CD14-positive monocyte (primary cell): ENCODE measurements around the gene RITA1. TPM values are rescaled to one million over a fixed set of nuclear protein-coding genes. Genes with fewer than 3 reads are reported as not detected.
A peak's percentile ranks its signal among the peaks of the same experiment; 100 is the strongest.

Experiments used
- DNase-seq, 3 donors: peaks; one replicate each; pipeline ENCODE4 v3.0.0-alpha.2; 2011 to 2022
- H2AFZ ChIP-seq: 2 replicates; pipeline ENCODE4 v1.6.0; 2012; ENCODE audit warnings: mild to moderate bottlenecking, low read depth, low read length, inconsistent platforms; ENCODE audit not compliant: insufficient read depth, poor library complexity, severe bottlenecking
- H3K27ac ChIP-seq, 2 donors: 1 replicate in 1 of 2; 2 replicates in 1 of 2; pipeline ENCODE4 v1.5.1; 2012 to 2013; ENCODE audit warnings: low read length in 2 of 2, control low read depth in 1 of 2, inconsistent platforms in 1 of 2, low read depth in 1 of 2, mild to moderate bottlenecking in 1 of 2
- H3K27me3 ChIP-seq, 2 donors: one replicate each; pipeline versions ENCODE4 v1.6.0 to v1.6.1; 2011 to 2013; ENCODE audit warnings: low read length in 2 of 2; ENCODE audit not compliant: control insufficient read depth in 2 of 2, insufficient read depth in 2 of 2
- H3K36me3 ChIP-seq, 2 donors: replicated peaks in 1 of 2; 1 replicate in 1 of 2; 2 replicates in 1 of 2; pipeline versions ENCODE4 v1.5.1 to v1.6.1; 2012 to 2013; ENCODE audit warnings: low read length in 2 of 2, control low read depth in 1 of 2, inconsistent platforms in 1 of 2, mild to moderate bottlenecking in 1 of 2; ENCODE audit not compliant: insufficient read depth in 2 of 2, control insufficient read depth in 1 of 2
- H3K4me1 ChIP-seq, 2 donors: 1 replicate in 1 of 2; 2 replicates in 1 of 2; pipeline versions ENCODE4 v1.5.1 to v1.6.1; 2012 to 2013; ENCODE audit warnings: low read length in 2 of 2, control low read depth in 1 of 2, inconsistent platforms in 1 of 2, mild to moderate bottlenecking in 1 of 2, moderate library complexity in 1 of 2; ENCODE audit not compliant: insufficient read depth in 2 of 2, control insufficient read depth in 1 of 2
- H3K4me2 ChIP-seq: replicated peaks from 2 replicates; pipeline ENCODE3; 2012; ENCODE audit warnings: low read length, moderate library complexity, mild to moderate bottlenecking; ENCODE audit not compliant: poor library complexity, severe bottlenecking; ENCODE audit errors: extremely low read depth
- H3K4me3 ChIP-seq, 3 experiments: fragments of 200-600 bp in 1 of 3; sonication (generic) in 1 of 3; replicated peaks in 1 of 3; 1 replicate in 2 of 3; 2 replicates in 1 of 3; pipeline ENCODE4 v1.5.1; 2011 to 2013; ENCODE audit warnings: low read length in 3 of 3, mild to moderate bottlenecking in 3 of 3, control low read depth in 2 of 3, low read depth in 2 of 3, inconsistent platforms in 1 of 3, moderate library complexity in 1 of 3
- H3K79me2 ChIP-seq: 2 replicates; pipeline ENCODE4 v1.6.0; 2012; ENCODE audit warnings: mild to moderate bottlenecking, control low read depth, inconsistent platforms, low read length, moderate library complexity; ENCODE audit not compliant: insufficient read depth
- H3K9ac ChIP-seq: 2 replicates; pipeline ENCODE4 v1.6.0; 2017; ENCODE audit warnings: low read length, mild to moderate bottlenecking; ENCODE audit not compliant: insufficient read depth, poor library complexity, severe bottlenecking
- H3K9me3 ChIP-seq, 2 donors: replicated peaks in 1 of 2; 1 replicate in 1 of 2; 2 replicates in 1 of 2; pipeline versions ENCODE4 v1.5.1 to v1.6.1; 2012 to 2013; ENCODE audit warnings: low read length in 2 of 2, control low read depth in 1 of 2; ENCODE audit not compliant: control insufficient read depth in 1 of 2, insufficient read depth in 1 of 2
- H4K20me1 ChIP-seq: 2 replicates; pipeline ENCODE4 v1.6.0; 2012; ENCODE audit warnings: mild to moderate bottlenecking, low read length, control low read depth, moderate library complexity; ENCODE audit not compliant: insufficient read depth
- H3K27ac Mint-ChIP-seq, 7 donors: one replicate each; pipeline ENCODE4 v1.8.0; 2020; ENCODE audit warnings: mild to moderate bottlenecking in 7 of 7, mixed read lengths in 7 of 7, moderate library complexity in 6 of 7, inconsistent platforms in 2 of 7
- H3K27me3 Mint-ChIP-seq, 3 donors: one replicate each; pipeline ENCODE4 v1.8.0; 2021 to 2022; ENCODE audit warnings: low read depth in 3 of 3, mild to moderate bottlenecking in 3 of 3, mixed read lengths in 3 of 3, moderate library complexity in 3 of 3, inconsistent platforms in 1 of 3
- H3K36me3 Mint-ChIP-seq, 2 donors: one replicate each; pipeline ENCODE4 v1.8.0; 2020; ENCODE audit warnings: mixed read lengths in 2 of 2, inconsistent platforms in 1 of 2, mild to moderate bottlenecking in 1 of 2
- H3K4me1 Mint-ChIP-seq: one replicate; pipeline ENCODE4 v1.8.0; 2020; ENCODE audit warnings: mild to moderate bottlenecking, mixed read lengths
- H3K4me3 Mint-ChIP-seq, 2 donors: one replicate each; pipeline ENCODE4 v1.8.0; 2020; ENCODE audit warnings: mild to moderate bottlenecking in 2 of 2, mixed read lengths in 2 of 2, moderate library complexity in 1 of 2
- H3K9me3 Mint-ChIP-seq, 7 donors: one replicate each; pipeline ENCODE4 v1.8.0; 2020 to 2022; ENCODE audit warnings: mixed read lengths in 7 of 7, mild to moderate bottlenecking in 6 of 7, moderate library complexity in 6 of 7, inconsistent platforms in 2 of 7
- WGBS: methylation state at CpG from one replicate; pipeline ENCODE4 v1.1.5; 2013; ENCODE audit warnings: missing lambda C conversion rate; ENCODE audit not compliant: insufficient coverage; 5-methylcytosine and 5-hydroxymethylcytosine counted together
- intact Hi-C, 2 donors: fragments of 100-400 bp; cut with micrococcal nuclease; formaldehyde crosslinking; loops; one replicate each; pipeline versions ENCODE4 v1.15.0 to v1.15.1; 2023
- polyA plus RNA-seq, 3 donors: library from polyadenylated mRNA; depleted of rRNA in 1 of 3; unstranded in 2 of 3; stranded (reverse) in 1 of 3; fragments of 300-500 nt in 2 of 3; fragments of >200 nt in 1 of 3; fragmentation: Illumina TruSeq in 2 of 3; gene quantifications; 1 replicate in 2 of 3; 2 replicates in 1 of 3; pipeline ENCODE4 v1.2.3, GENCODE V29; 2012 to 2021
- TF ChIP-seq, protein P1 (sequence below): fragments of 200-600 bp; IDR thresholded peaks from one replicate; pipeline ENCODE4 v1.8.0; 2022; ENCODE audit warnings: antibody characterized with exemption, mild to moderate bottlenecking

The RITA1 gene
- polyA plus RNA-seq, 3 donors, result 4.9 to 17.6 (median 16.4) TPM

DNA sequence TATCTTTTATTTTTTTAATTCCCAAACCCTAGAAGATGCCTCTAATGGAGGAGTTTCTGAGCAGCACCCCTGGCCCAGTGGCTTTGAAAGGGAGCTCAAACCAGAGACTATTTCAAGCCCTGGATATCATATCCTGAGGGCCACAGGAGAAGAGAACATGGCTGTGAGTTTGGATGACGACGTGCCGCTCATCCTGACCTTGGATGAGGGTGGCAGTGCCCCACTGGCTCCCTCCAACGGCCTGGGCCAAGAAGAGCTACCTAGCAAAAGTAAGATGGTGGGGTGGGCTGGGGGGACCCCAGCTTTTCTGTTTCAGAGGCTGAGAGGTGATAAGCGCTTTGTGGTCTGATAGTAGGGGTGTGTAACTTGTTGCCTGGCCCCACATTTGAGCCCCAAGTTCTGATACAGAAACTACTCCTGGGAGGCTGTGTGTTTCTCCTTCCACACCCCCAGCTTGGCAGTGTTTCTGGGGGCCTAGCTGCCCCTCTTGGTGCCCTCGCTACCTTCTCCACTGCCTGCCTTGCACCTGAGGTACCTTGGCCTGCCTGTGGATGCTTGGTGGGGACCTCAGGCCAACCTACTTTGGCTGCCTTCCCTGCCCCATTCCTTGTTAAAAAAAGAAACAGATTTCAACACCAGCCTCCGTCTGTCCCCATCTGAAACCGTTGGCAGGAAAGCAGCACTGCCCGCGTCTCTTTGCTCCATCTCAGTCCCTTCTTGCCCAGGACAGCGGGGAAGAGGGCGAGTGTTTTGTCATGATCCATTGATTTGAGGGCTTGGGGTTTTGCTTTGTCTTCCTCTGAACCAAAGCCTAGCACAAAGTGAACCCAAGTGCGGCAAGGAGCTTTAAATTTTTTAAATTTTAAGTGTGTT, 41.4 kb downstream of the RITA1 start:
- Histone ChIP-seq H3K27ac (peak overlapping the region; percentile 41 to 58), H3K4me2 (peak overlapping the region; percentile 27), H3K9ac (peak overlapping the region; percentile 11), H3K9me3 (no peaks in the 10 kb centered on the region), H2AFZ (peak overlapping the region; percentile 9), H3K4me3 (peak overlapping the region in 1 of 3 experiments; percentile 25), H3K36me3 (peaks cover 24 to 36% of the 10 kb centered on the region in 2 donors), H3K4me1 (peaks cover 84 to 90% of the 10 kb centered on the region in 2 donors), H4K20me1 (no peaks in the 10 kb centered on the region), H3K27me3 (no peaks in the 10 kb centered on the region), H3K79me2 (peaks cover 83% of the 10 kb centered on the region)
- H3K36me3 Mint-ChIP-seq, result peaks cover 41 to 52% of the 10 kb centered on the region in 2 donors
- 34% methylated on average over 9 of the region's 13 CpGs for WGBS
- TF ChIP-seq, protein P1, sequence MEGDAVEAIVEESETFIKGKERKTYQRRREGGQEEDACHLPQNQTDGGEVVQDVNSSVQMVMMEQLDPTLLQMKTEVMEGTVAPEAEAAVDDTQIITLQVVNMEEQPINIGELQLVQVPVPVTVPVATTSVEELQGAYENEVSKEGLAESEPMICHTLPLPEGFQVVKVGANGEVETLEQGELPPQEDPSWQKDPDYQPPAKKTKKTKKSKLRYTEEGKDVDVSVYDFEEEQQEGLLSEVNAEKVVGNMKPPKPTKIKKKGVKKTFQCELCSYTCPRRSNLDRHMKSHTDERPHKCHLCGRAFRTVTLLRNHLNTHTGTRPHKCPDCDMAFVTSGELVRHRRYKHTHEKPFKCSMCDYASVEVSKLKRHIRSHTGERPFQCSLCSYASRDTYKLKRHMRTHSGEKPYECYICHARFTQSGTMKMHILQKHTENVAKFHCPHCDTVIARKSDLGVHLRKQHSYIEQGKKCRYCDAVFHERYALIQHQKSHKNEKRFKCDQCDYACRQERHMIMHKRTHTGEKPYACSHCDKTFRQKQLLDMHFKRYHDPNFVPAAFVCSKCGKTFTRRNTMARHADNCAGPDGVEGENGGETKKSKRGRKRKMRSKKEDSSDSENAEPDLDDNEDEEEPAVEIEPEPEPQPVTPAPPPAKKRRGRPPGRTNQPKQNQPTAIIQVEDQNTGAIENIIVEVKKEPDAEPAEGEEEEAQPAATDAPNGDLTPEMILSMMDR, result no peak
- peaks cover 78% of the 10 kb centered on the region for H3K4me1 Mint-ChIP-seq
- H3K9me3 Mint-ChIP-seq, result no peaks in the 10 kb centered on the region
- intact Hi-C loops, result no loop called here
- DNase-seq, result no peak
- H3K4me3 Mint-ChIP-seq, result peak overlapping the region; percentile 55 to 71
- H3K27me3 Mint-ChIP-seq, result no peaks in the 10 kb centered on the region
- H3K27ac Mint-ChIP-seq, result peak overlapping the region; percentile 80 to 95 (median 84)

DNA sequence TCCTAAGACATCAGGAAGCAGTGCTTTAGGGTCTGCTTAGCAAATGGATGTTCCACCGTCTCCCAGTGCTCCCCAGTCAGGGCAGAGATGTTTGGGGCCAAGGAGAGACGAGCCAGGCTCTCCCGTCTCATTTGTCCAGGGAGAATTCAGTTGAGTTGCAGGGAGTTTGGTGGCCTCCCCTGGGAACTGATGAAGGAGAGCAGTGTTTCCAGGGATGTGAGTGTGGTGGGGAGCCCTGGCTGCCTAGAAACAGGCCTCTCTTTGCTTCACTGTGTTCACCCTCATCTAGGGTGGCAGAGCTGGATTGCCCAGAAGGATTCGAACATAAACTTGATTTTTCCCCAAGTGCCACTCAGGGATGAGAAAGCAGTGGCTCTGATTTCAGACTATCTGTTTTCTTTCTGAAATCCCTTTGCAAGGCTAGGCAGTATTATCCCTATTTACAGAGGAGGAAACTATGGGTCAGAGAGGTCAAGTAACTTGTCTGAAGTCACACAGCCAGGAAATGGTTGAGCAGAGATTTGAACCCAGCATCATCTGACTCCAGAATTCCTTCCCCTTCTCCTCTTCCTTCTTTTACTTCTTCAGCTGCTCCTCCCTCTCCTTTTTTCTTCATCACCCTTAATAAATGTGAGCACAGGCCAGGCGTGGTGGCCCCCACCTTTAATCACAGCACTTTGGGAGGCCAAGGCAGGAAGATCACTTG, 42.3 kb downstream of the RITA1 start:
- peak overlapping the region; percentile 11 for H3K9ac ChIP-seq
- TF ChIP-seq, protein P1, result no peak
- H3K9me3 ChIP-seq, result no peaks in the 10 kb centered on the region
- H3K4me2 ChIP-seq, result peak overlapping the region; percentile 27
- peak overlapping the region; percentile 27 to 58 for H3K27ac ChIP-seq
- 87% methylated on average over 3 of the region's 5 CpGs for WGBS
- H3K4me3 Mint-ChIP-seq, result peak overlapping the region in 1 of 2 donors; percentile 49
- intact Hi-C loops, result no loop called here
- H3K27me3 ChIP-seq, result no peaks in the 10 kb centered on the region
- DNase-seq, result no peak
- peaks cover 84 to 90% of the 10 kb centered on the region in 2 donors for H3K4me1 ChIP-seq
- H3K9me3 Mint-ChIP-seq, result no peaks in the 10 kb centered on the region
- H3K36me3 ChIP-seq, result peaks cover 30 to 43% of the 10 kb centered on the region in 2 donors
- no peaks in the 10 kb centered on the region for H4K20me1 ChIP-seq
- H3K27ac Mint-ChIP-seq, result peak overlapping the region; percentile 42 to 95 (median 82)
- H2AFZ ChIP-seq, result no peak overlapping the region
- H3K79me2 ChIP-seq, result peaks cover 78% of the 10 kb centered on the region
- peaks cover 47 to 57% of the 10 kb centered on the region in 2 donors for H3K36me3 Mint-ChIP-seq
- H3K4me1 Mint-ChIP-seq, result peaks cover 78% of the 10 kb centered on the region
- H3K4me3 ChIP-seq, result peak overlapping the region in 1 of 3 experiments; percentile 25
- H3K27me3 Mint-ChIP-seq, result no peaks in the 10 kb centered on the region
